ENCODE measurements around the gene PRC1.
"Not testable (repeated sequence)": the region's sequence is repeated elsewhere in the genome, so short reads cannot be mapped to it uniquely, and the experiment has no call there.

PRC1 gene

DNA sequence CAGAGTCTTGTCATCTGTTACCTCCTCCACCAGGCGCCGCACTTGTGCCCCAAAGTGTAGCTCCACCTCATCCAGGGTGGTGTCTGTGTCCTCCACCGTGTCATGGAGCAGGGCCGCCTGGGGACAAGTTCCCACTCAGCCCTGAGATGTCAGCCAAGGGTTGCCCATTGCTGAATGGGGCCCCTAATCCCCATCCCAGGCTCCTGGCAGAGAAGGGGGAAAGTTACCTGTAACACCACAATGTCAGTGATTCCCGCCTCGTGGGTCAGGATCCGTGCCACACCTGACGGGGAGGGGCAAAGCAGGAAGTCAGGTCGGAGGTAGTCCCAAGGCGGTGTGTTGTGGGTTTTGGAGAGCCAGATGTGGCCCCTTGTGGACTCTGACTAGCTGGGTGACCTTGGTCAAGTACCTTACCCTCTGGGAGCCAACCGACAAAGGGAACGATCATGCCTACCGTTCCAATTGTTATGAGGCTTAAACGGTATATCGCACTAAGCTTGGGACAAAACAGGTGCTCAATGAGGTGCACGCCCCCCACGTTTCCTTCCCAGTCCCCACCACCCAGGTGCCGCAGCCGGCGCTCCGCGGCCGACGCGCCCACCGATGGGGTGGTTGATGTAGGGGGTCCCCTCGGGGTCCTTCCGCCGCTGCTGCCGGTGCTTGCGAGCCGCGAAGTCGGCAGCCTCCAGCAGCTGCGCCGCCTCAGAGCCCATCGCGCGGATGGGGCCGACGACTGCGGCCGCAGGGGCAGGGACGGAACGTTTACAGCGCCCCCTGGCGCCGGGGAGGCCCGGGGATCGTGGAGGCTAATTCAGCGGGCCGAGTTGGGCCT, 62.3 kb downstream of the PRC1 start, which contains the start of gene HDDC3:
Gene HDDC3, minus strand, starts transcription at position 722 of the 832 bp plus-strand sequence. Its CDS starts 9 bp downstream, at position 713.
- Histone ChIP-seq H3K4me3 (ENCODE audit: low read depth, low read length) (peak within 1 kb of the TSS; percentile 84), H3K27ac (ENCODE audit: low read depth, low read length) (no peak within 1 kb of the TSS), H3K9me3 (ENCODE audit: control insufficient read depth, insufficient read depth, low read length) (no peaks in the 10 kb centered on the region), H3K4me1 (ENCODE audit: control insufficient read depth, insufficient read depth, low read length) (peaks cover 24% of the 10 kb centered on the region), H3K27me3 (ENCODE audit: control insufficient read depth, insufficient read depth, low read length) (peaks cover 9% of the 10 kb centered on the region; the same call in 1 of the 2 replicates), H3K9ac (ENCODE audit: low read depth, low read length) (peak within 1 kb of the TSS; percentile 38), H3K36me3 (ENCODE audit: control insufficient read depth, insufficient read depth, low read length) (peaks cover 6% of the 10 kb centered on the region)

DNA sequence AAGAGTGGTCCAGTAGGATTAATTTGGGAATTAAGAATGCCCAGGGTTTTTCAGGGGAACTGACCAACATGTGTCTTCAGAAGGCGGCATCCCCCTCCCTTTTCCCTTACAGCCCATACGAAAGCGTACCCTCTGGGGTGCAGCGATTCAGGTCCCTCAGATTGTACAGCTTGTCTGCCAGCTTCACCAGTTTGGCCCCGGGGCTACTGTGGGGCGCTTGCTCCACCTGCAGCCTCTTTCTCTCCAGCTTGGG, 62.8 kb downstream of the PRC1 start:
- Histone ChIP-seq H3K4me3 (ENCODE audit: low read depth, low read length) (peak overlapping the region; percentile 84), H3K27me3 (ENCODE audit: control insufficient read depth, insufficient read depth, low read length) (peaks cover 9% of the 10 kb centered on the region; the same call in 1 of the 2 replicates), H3K9me3 (ENCODE audit: control insufficient read depth, insufficient read depth, low read length) (no peaks in the 10 kb centered on the region), H3K27ac (ENCODE audit: low read depth, low read length) (no peak overlapping the region), H3K36me3 (ENCODE audit: control insufficient read depth, insufficient read depth, low read length) (peaks cover under 1% of the 10 kb centered on the region; the same call in 1 of the 2 replicates), H3K9ac (ENCODE audit: low read depth, low read length) (no peak overlapping the region), H3K4me1 (ENCODE audit: control insufficient read depth, insufficient read depth, low read length) (peaks cover 21% of the 10 kb centered on the region)

GRCh38 chr15:90930861-90931574, 63.3 kb downstream of the PRC1 start:
- Histone ChIP-seq H3K9me3 (ENCODE audit: control insufficient read depth, insufficient read depth, low read length) (no peaks in the 10 kb centered on the region), H3K27me3 (ENCODE audit: control insufficient read depth, insufficient read depth, low read length) (peaks cover 9% of the 10 kb centered on the region; the same call in 1 of the 2 replicates), H3K4me1 (ENCODE audit: control insufficient read depth, insufficient read depth, low read length) (peaks cover 16% of the 10 kb centered on the region), H3K27ac (ENCODE audit: low read depth, low read length) (no peak overlapping the region), H3K36me3 (ENCODE audit: control insufficient read depth, insufficient read depth, low read length) (no peaks in the 10 kb centered on the region), H3K4me3 (ENCODE audit: low read depth, low read length) (0 out of 2 replicates have a peak overlapping the region, but pooled peaks have one; percentile 84), H3K9ac (ENCODE audit: low read depth, low read length) (no peak overlapping the region)

GRCh38 chr15:90929246-90930019, 64.9 kb downstream of the PRC1 start:
- H3K36me3 ChIP-seq (ENCODE audit: control insufficient read depth, insufficient read depth, low read length) = no peaks in the 10 kb centered on the region
- H3K4me3 ChIP-seq (ENCODE audit: low read depth, low read length) = no peak overlapping the region
- H3K27ac ChIP-seq (ENCODE audit: low read depth, low read length) = no peak overlapping the region
- H3K27me3 ChIP-seq (ENCODE audit: control insufficient read depth, insufficient read depth, low read length) = peaks cover 9% of the 10 kb centered on the region; the same call in 1 of the 2 replicates
- H3K9me3 ChIP-seq (ENCODE audit: control insufficient read depth, insufficient read depth, low read length) = no peaks in the 10 kb centered on the region
- H3K4me1 ChIP-seq (ENCODE audit: control insufficient read depth, insufficient read depth, low read length) = peaks cover 9% of the 10 kb centered on the region
- no peak overlapping the region for H3K9ac ChIP-seq (ENCODE audit: low read depth, low read length)

GRCh38 chr15:90928106-90928505, 66.2 kb downstream of the PRC1 start:
- H3K27me3 ChIP-seq (ENCODE audit: control insufficient read depth, insufficient read depth, low read length); H3K9ac ChIP-seq (ENCODE audit: low read depth, low read length); H3K9me3 ChIP-seq (ENCODE audit: control insufficient read depth, insufficient read depth, low read length); H3K4me3 ChIP-seq (ENCODE audit: low read depth, low read length); H3K4me1 ChIP-seq (ENCODE audit: control insufficient read depth, insufficient read depth, low read length); H3K36me3 ChIP-seq (ENCODE audit: control insufficient read depth, insufficient read depth, low read length); H3K27ac ChIP-seq (ENCODE audit: low read depth, low read length): not testable (repeated sequence)

DNA sequence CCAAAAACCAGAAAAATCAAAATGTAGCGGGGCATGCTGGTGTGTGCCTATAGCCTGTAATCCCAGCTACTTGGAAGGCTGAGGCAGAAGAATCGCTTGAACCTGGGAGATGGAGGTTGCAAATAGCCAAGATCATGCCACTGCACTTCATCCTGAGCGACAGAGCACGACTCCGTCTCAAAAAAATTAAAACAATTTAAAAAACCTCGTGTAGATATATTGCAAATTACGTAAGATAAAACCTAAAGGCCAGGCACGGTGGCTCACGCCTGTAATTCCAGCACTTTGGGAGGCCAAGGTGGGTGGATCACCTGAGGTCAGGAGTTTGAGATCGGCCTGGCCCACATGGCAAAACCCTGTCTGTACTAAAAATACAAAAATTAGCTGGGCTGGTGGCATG, 67.6 kb downstream of the PRC1 start:
- H3K4me3 ChIP-seq (ENCODE audit: low read depth, low read length); H3K9me3 ChIP-seq (ENCODE audit: control insufficient read depth, insufficient read depth, low read length); H3K9ac ChIP-seq (ENCODE audit: low read depth, low read length); H3K36me3 ChIP-seq (ENCODE audit: control insufficient read depth, insufficient read depth, low read length); H3K27me3 ChIP-seq (ENCODE audit: control insufficient read depth, insufficient read depth, low read length); H3K27ac ChIP-seq (ENCODE audit: low read depth, low read length); H3K4me1 ChIP-seq (ENCODE audit: control insufficient read depth, insufficient read depth, low read length): not testable (repeated sequence)

DNA sequence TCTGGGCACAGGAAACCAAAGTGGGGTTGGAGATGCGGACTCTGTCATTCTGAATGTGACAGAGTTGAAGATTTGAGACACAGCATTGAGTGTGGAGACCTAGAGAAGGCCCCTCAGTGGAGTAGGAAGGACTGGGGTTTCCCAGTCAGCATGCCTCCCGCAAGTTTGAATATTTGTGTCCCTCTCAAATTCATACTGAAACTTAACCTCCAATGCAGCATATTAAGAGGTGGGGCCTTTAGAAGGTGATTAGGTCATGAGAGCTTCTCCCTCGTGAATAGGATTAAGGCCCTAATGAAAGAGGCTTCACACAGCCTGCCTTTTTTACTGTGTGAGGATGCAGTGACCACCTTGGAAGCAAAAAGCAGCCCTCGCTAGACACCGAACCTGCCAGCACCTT, 70.0 kb downstream of the PRC1 start:
- Histone ChIP-seq H3K36me3 (ENCODE audit: control insufficient read depth, insufficient read depth, low read length) (peaks cover 10% of the 10 kb centered on the region), H3K27ac (ENCODE audit: low read depth, low read length) (no peak overlapping the region), H3K9ac (ENCODE audit: low read depth, low read length) (no peak overlapping the region), H3K27me3 (ENCODE audit: control insufficient read depth, insufficient read depth, low read length) (no peaks in the 10 kb centered on the region), H3K4me3 (ENCODE audit: low read depth, low read length) (no peak overlapping the region), H3K9me3 (ENCODE audit: control insufficient read depth, insufficient read depth, low read length) (no peaks in the 10 kb centered on the region), H3K4me1 (ENCODE audit: control insufficient read depth, insufficient read depth, low read length) (no peaks in the 10 kb centered on the region)

- not testable (repeated sequence) for H3K27me3 ChIP-seq (ENCODE audit: control insufficient read depth, insufficient read depth, low read length); H3K9ac ChIP-seq (ENCODE audit: low read depth, low read length); H3K4me3 ChIP-seq (ENCODE audit: low read depth, low read length); H3K4me1 ChIP-seq (ENCODE audit: control insufficient read depth, insufficient read depth, low read length); H3K9me3 ChIP-seq (ENCODE audit: control insufficient read depth, insufficient read depth, low read length); H3K27ac ChIP-seq (ENCODE audit: low read depth, low read length)
- peaks cover 15% of the 10 kb centered on the region for H3K36me3 ChIP-seq (ENCODE audit: control insufficient read depth, insufficient read depth, low read length)
Observed at GRCh38 chr15:90922712-90923322, 71.5 kb downstream of the PRC1 start.

DNA sequence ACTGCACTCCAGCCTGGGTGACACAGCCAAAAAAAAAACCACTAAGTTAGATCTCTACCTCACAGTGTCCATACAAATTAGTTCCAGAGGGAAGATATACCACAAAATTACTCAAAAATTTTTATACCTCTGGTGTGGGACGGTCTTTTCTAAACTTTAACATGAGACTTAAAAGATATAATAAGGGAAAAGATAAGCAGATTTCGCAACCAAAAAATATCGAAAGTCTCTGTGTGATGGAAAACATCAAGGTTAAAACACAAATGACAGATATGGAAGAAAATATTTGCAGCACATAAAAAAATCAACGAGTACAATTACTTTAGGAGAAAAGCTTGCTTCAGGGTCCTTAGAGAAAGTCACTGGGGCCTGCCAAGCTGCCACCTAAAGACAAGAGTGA, 72.4 kb downstream of the PRC1 start:
- H3K9me3 ChIP-seq (ENCODE audit: control insufficient read depth, insufficient read depth, low read length) = no peaks in the 10 kb centered on the region
- no peak overlapping the region for H3K27ac ChIP-seq (ENCODE audit: low read depth, low read length)
- H3K4me3 ChIP-seq (ENCODE audit: low read depth, low read length) = no peak overlapping the region
- H3K9ac ChIP-seq (ENCODE audit: low read depth, low read length) = no peak overlapping the region
- no peaks in the 10 kb centered on the region for H3K4me1 ChIP-seq (ENCODE audit: control insufficient read depth, insufficient read depth, low read length)
- H3K27me3 ChIP-seq (ENCODE audit: control insufficient read depth, insufficient read depth, low read length) = no peaks in the 10 kb centered on the region
- peaks cover 17% of the 10 kb centered on the region for H3K36me3 ChIP-seq (ENCODE audit: control insufficient read depth, insufficient read depth, low read length)

DNA sequence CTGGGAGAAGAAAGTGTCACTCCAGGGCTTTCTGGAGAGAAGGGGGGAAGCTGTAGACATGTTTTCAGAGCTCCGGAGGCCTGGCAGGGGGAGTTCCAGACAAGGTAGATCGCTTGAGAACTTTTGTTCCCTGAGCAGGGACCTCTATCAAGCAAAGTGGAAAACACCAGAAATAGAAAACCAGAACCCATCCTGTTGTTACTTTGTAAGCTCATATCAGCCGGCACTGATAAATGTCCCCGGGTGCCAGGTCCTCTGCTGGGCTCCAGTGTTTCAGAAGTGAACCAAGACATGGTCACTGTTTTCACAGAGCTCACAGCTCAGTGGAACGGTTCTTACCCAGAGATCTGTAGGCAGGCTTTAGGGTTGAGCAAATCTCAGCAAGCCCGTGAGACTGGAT, 75.5 kb downstream of the PRC1 start:
- Histone ChIP-seq H3K9me3 (ENCODE audit: control insufficient read depth, insufficient read depth, low read length) (no peaks in the 10 kb centered on the region), H3K36me3 (ENCODE audit: control insufficient read depth, insufficient read depth, low read length) (peaks cover 23% of the 10 kb centered on the region), H3K27me3 (ENCODE audit: control insufficient read depth, insufficient read depth, low read length) (no peaks in the 10 kb centered on the region), H3K4me3 (ENCODE audit: low read depth, low read length) (no peak overlapping the region), H3K4me1 (ENCODE audit: control insufficient read depth, insufficient read depth, low read length) (no peaks in the 10 kb centered on the region), H3K27ac (ENCODE audit: low read depth, low read length) (no peak overlapping the region), H3K9ac (ENCODE audit: low read depth, low read length) (no peak overlapping the region)

Data from HUES48 (cell line).